ENCODE data around the gene KRTAP10-3. TPM values are rescaled to one million over a fixed set of nuclear protein-coding genes. Genes with fewer than 3 reads are reported as not detected.

Gene KRTAP10-3
- total RNA-seq, 1 experiment from 2014 or later = not detected

GRCh38 chr21:44519346-44520325 is 39.0 kb downstream of the KRTAP10-3 start:
- peaks cover 23% of the 10 kb centered on the region for H3K27me3 Mint-ChIP-seq (ENCODE audit: unreplicated experiment)
- H3K36me3 Mint-ChIP-seq (ENCODE audit: insufficient read depth, unreplicated experiment) = no peaks in the 10 kb centered on the region
- intact Hi-C loops (cut with micrococcal nuclease; ENCODE audit: unreplicated experiment) = no loop called here
- no peaks in the 10 kb centered on the region for H3K4me1 Mint-ChIP-seq (ENCODE audit: low read depth, unreplicated experiment)
- DNase-seq = no peak
- H3K9me3 Mint-ChIP-seq (ENCODE audit: low read depth, unreplicated experiment) = peaks cover 3% of the 10 kb centered on the region
- BruUV-seq (replicated peaks) = no TSS peak
- CTCF ChIA-PET = no interaction called here
- TF ChIP-seq CTCF (IDR thresholded peaks at IDR 0.05; ENCODE audit: unreplicated experiment) = no peak
- no peak overlapping the region for H3K27ac Mint-ChIP-seq (ENCODE audit: unreplicated experiment)
- no peak overlapping the region for H3K4me3 Mint-ChIP-seq (ENCODE audit: low read depth, unreplicated experiment)

GRCh38 chr21:44518686-44519085 is 39.9 kb downstream of the KRTAP10-3 start:
- no peak overlapping the region for H3K27ac Mint-ChIP-seq (ENCODE audit: unreplicated experiment)
- no peaks in the 10 kb centered on the region for H3K36me3 Mint-ChIP-seq (ENCODE audit: insufficient read depth, unreplicated experiment)
- no peak overlapping the region for H3K4me3 Mint-ChIP-seq (ENCODE audit: low read depth, unreplicated experiment)
- no peak for DNase-seq
- CTCF ChIA-PET = interaction anchor here (0.8 kb wide), 1 partner anchor 275 kb away, joined by 3 read pairs; no protein-coding TSS in a partner anchor
- H3K4me1 Mint-ChIP-seq (ENCODE audit: low read depth, unreplicated experiment) = no peaks in the 10 kb centered on the region
- intact Hi-C loops (cut with micrococcal nuclease; ENCODE audit: unreplicated experiment) = no loop called here
- no TSS peak for BruUV-seq (replicated peaks)
- H3K27me3 Mint-ChIP-seq (ENCODE audit: unreplicated experiment) = peaks cover 23% of the 10 kb centered on the region
- no peak for TF ChIP-seq CTCF (IDR thresholded peaks at IDR 0.05; ENCODE audit: unreplicated experiment)
- peaks cover 3% of the 10 kb centered on the region for H3K9me3 Mint-ChIP-seq (ENCODE audit: low read depth, unreplicated experiment)

GRCh38 chr21:44517175-44517899 is 41.3 kb downstream of the KRTAP10-3 start:
- CTCF ChIA-PET = no interaction called here
- H3K4me1 Mint-ChIP-seq (ENCODE audit: low read depth, unreplicated experiment) = no peaks in the 10 kb centered on the region
- peaks cover 3% of the 10 kb centered on the region for H3K9me3 Mint-ChIP-seq (ENCODE audit: low read depth, unreplicated experiment)
- H3K27ac Mint-ChIP-seq (ENCODE audit: unreplicated experiment) = no peak overlapping the region
- H3K27me3 Mint-ChIP-seq (ENCODE audit: unreplicated experiment) = peaks cover 31% of the 10 kb centered on the region
- TF ChIP-seq CTCF (IDR thresholded peaks at IDR 0.05; ENCODE audit: unreplicated experiment) = no peak
- H3K4me3 Mint-ChIP-seq (ENCODE audit: low read depth, unreplicated experiment) = no peak overlapping the region
- DNase-seq = no peak
- intact Hi-C loops (cut with micrococcal nuclease; ENCODE audit: unreplicated experiment) = no loop called here
- no TSS peak for BruUV-seq (replicated peaks)
- no peaks in the 10 kb centered on the region for H3K36me3 Mint-ChIP-seq (ENCODE audit: insufficient read depth, unreplicated experiment)

GRCh38 chr21:44516828-44517174 is 41.8 kb downstream of the KRTAP10-3 start:
- CTCF ChIA-PET = no interaction called here
- no peak for TF ChIP-seq CTCF (IDR thresholded peaks at IDR 0.05; ENCODE audit: unreplicated experiment)
- DNase-seq = no peak
- Mint-ChIP-seq H3K4me1 (ENCODE audit: low read depth, unreplicated experiment) (no peaks in the 10 kb centered on the region), H3K27me3 (ENCODE audit: unreplicated experiment) (peaks cover 36% of the 10 kb centered on the region), H3K4me3 (ENCODE audit: low read depth, unreplicated experiment) (no peak overlapping the region), H3K36me3 (ENCODE audit: insufficient read depth, unreplicated experiment) (no peaks in the 10 kb centered on the region), H3K9me3 (ENCODE audit: low read depth, unreplicated experiment) (peaks cover 3% of the 10 kb centered on the region), H3K27ac (ENCODE audit: unreplicated experiment) (no peak overlapping the region)
- no TSS peak for BruUV-seq (replicated peaks)
- intact Hi-C loops (cut with micrococcal nuclease; ENCODE audit: unreplicated experiment) = no loop called here

All from Calu3 (cell line).